ENCODE results near the gene ATP2A1.

Gene ATP2A1

DNA sequence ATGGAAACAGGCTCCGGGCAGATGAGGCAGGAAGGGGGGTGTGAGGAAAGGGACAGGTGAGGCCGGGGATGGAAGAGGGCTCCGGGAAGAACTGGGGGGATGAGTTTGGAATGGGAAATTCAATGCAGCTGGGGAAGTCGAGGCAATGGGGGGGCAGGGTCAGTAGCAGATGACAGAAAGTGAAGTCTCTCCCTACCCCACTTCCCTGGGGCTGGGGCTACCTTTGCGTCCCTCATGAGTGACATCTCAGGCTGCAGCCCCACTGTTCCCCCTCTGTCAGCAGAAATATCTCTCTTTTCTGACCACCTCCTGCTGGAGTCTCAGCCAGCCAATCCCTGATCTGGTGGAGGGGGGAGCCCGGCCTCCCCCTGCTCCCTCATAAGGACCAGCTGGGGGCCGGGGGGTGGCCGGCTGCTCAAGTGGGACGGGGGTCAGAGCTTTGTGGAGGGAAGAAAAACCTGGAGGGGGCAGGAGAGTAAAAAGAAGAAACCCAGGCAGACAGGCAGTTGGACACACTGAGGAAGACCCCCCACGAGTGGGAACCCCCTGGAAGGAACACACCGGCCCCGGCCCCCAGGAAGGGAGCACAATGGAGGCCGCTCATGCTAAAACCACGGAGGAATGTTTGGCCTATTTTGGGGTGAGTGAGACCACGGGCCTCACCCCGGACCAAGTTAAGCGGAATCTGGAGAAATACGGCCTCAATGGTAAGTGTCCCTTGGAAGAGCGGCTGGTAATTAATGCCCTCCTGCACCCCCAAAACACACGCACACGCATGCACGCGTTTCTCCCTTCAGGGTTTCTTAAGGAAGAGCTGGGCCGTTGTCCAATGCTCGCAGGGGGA, at the start of gene ATP2A1:
Gene ATP2A1 (plus strand): TSS at position 406 of the 844 bp plus-strand sequence. CDS start 184 bp downstream, at position 590.
- Histone ChIP-seq H3K4me1 (peaks cover 73% of the 10 kb centered on the region), H3K9me3 (no peaks in the 10 kb centered on the region), H3K36me3 (peaks cover 22% of the 10 kb centered on the region), H3K9ac (peak within 1 kb of the TSS; percentile 80), H3K27me3 (no peaks in the 10 kb centered on the region), H3K27ac (peak within 1 kb of the TSS; percentile 73), H4K20me1 (peaks cover 18% of the 10 kb centered on the region), H3K4me2 (peak within 1 kb of the TSS; percentile 99), H3K4me3 (peak within 1 kb of the TSS; percentile 78)
- no peak for TF ChIP-seq Cebpa-rat (IDR thresholded peaks at IDR 0.05)

DNA sequence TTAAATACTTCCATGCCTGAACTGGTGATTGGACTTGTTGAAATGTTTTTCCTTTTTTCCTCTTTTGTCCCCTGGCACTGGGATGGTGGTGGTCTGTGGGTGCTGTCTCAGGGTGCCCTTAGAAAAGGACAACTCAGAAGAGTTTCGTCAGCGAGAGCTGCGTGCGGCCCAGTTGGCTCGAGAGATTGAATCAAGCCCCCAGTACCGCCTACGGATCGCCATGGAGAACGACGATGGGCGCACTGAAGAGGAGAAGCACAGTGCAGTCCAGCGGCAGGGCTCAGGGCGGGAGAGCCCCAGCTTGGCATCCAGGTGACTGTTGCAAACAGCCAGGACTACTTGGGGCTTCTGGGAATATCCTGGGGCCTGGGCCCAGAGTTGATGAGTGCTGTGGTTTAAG, 48.5 kb upstream of the ATP2A1 start:
- H3K27ac ChIP-seq: no peak overlapping the region
- H3K4me3 ChIP-seq: no peak overlapping the region
- H3K4me2 ChIP-seq: no peak overlapping the region
- no peaks in the 10 kb centered on the region for H3K9me3 ChIP-seq
- no peak for TF ChIP-seq Cebpa-rat (IDR thresholded peaks at IDR 0.05)
- no peaks in the 10 kb centered on the region for H3K27me3 ChIP-seq
- peaks cover 16% of the 10 kb centered on the region for H3K4me1 ChIP-seq
- H3K9ac ChIP-seq: 0 out of 2 replicates have a peak overlapping the region, but pooled peaks have one; percentile 15
- H3K36me3 ChIP-seq: peaks cover 100% of the 10 kb centered on the region
- peaks cover 100% of the 10 kb centered on the region for H4K20me1 ChIP-seq

DNA sequence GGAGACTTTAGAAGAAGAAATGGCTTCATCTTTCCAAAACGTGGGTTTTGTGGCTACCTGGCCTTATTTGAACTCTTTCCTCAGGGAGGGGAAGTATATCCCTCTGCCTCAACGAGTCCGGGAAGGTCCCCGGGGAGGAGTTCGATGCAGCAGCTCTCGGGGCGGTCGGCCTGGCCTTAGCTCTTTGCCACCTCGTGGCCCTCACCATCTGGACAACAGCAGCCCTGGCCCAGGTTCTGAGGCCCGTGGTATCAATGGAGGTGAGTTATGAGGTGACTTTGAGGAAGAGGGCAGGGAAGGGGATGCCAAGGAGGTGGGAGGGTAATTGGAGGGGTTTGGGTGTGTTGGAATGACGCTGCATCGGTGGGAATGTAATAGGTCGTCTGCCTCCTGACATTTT, 47.8 kb upstream of the ATP2A1 start:
- no peak overlapping the region for H3K9ac ChIP-seq
- H4K20me1 ChIP-seq: peaks cover 100% of the 10 kb centered on the region

DNA sequence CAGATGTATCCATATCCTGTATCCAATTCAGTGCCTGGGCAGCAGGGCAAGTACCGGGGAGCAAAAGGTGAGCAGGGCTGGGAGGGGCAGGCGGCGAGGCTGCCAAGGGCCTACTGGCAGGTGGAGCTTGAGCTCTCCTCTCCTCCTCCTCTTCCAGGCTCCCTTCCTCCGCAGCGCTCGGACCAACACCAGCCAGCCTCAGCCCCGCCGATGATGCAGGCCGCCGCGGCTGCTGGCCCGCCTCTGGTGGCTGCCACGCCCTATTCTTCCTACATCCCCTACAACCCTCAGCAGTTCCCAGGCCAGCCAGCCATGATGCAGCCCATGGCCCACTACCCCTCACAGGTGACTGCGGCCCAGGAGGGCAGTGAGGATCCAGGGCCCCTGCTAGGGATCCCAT, 43.9 kb upstream of the ATP2A1 start:
- Histone ChIP-seq H3K27ac (no peak overlapping the region), H3K27me3 (no peaks in the 10 kb centered on the region), H3K9me3 (no peaks in the 10 kb centered on the region), H3K9ac (no peak overlapping the region), H4K20me1 (peaks cover 89% of the 10 kb centered on the region), H3K4me1 (no peaks in the 10 kb centered on the region), H3K36me3 (peaks cover 100% of the 10 kb centered on the region), H3K4me2 (no peak overlapping the region), H3K4me3 (no peak overlapping the region)
- TF ChIP-seq Cebpa-rat (IDR thresholded peaks at IDR 0.05): no peak

More for the DNA sequence above, 47.8 kb upstream of the ATP2A1 start:
- no peak overlapping the region for H3K4me2 ChIP-seq
- H3K4me1 ChIP-seq: peaks cover 8% of the 10 kb centered on the region
- no peak for TF ChIP-seq Cebpa-rat (IDR thresholded peaks at IDR 0.05)
- no peaks in the 10 kb centered on the region for H3K9me3 ChIP-seq
- no peak overlapping the region for H3K27ac ChIP-seq
- H3K36me3 ChIP-seq: peaks cover 100% of the 10 kb centered on the region
- no peak overlapping the region for H3K4me3 ChIP-seq
- no peaks in the 10 kb centered on the region for H3K27me3 ChIP-seq

DNA sequence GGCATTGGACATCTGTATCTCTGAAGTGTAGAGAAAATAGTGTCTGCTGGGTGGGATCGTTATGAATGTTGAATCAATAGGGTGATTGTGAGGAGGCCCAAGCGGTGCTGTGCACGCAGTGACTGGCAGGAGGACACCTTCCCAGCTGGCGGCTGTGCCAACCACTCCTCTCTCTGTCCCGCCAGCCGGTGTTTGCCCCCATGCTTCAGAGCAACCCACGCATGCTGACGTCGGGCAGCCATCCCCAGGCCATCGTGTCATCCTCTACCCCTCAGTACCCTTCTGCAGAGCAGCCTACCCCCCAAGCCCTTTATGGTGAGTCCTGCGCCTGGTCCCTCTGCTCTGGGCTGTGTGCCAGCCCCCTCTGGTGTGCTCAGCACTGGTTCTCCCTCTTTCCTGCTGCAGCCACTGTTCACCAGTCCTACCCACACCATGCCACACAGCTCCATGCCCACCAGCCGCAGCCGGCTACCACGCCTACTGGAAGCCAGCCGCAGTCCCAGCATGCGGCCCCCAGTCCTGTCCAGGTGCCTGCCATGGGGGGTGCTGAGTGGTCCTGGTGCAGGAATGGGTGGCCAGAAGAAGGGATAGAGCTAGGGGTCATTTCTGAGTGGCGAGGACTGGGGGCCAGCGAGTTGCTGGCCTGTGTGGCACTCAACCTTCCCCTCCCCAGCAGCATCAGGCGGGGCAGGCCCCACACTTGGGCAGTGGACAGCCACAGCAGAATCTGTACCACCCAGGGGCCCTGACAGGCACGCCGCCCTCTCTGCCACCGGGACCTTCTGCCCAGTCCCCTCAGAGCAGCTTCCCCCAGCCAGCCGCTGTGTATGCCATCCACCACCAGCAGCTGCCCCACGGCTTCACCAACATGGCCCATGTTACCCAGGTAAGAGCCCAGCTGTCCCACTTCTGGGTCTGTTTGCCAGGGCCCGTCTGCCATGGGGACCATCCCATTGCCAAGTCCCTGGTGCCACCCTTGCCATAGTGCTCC, 43.1 kb upstream of the ATP2A1 start:
- TF ChIP-seq Cebpa-rat (IDR thresholded peaks at IDR 0.05): no peak
- H3K4me2 ChIP-seq: no peak overlapping the region
- no peak overlapping the region for H3K4me3 ChIP-seq
- H3K36me3 ChIP-seq: peaks cover 98% of the 10 kb centered on the region
- H3K9ac ChIP-seq: no peak overlapping the region
- H3K27me3 ChIP-seq: no peaks in the 10 kb centered on the region
- no peak overlapping the region for H3K27ac ChIP-seq
- H4K20me1 ChIP-seq: peaks cover 87% of the 10 kb centered on the region
- no peaks in the 10 kb centered on the region for H3K4me1 ChIP-seq
- no peaks in the 10 kb centered on the region for H3K9me3 ChIP-seq

DNA sequence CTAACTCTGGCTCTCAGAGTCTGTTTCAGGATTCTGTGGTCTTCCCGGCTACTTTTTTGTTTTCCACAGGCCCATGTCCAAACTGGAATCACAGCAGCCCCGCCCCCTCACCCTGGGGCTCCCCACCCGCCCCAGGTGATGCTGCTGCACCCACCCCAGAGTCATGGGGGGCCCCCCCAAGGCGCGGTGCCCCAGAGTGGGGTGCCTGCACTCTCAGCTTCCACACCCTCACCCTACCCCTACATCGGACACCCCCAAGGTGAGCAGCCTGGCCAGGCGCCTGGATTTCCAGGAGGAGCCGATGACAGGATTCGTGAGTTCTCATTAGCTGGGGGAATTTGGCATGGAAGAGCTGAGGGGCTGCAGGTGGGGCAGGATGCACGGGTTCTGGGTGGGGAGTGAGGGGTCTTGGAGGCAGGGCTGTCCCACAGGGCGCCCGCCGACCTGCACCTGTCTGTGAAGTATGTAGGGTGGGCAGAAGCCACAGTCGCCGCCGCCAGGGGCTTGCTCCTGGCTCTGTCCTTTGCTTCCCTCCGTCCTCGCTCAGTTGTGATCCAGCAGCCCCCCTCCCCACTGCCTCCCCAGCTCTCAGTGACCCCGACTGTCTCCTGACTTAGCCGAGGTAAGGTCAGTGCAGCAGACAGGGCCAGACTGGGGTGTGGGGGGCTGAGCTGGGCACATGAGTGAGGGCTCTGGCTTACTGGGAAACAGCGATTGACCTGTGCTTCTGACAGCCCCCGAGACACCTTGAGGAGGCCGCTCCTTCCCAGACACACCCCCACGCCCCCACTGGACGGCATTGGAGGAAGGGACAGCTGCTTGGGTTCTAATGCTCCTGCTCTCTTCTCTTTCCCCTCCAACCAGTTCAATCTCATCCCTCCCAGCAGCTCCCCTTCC, 42.2 kb upstream of the ATP2A1 start:
- Histone ChIP-seq H3K9ac (no peak overlapping the region), H3K4me1 (no peaks in the 10 kb centered on the region), H3K36me3 (peaks cover 96% of the 10 kb centered on the region), H3K27me3 (no peaks in the 10 kb centered on the region), H4K20me1 (peaks cover 84% of the 10 kb centered on the region), H3K4me2 (no peak overlapping the region), H3K9me3 (no peaks in the 10 kb centered on the region), H3K27ac (no peak overlapping the region), H3K4me3 (no peak overlapping the region)
- TF ChIP-seq Cebpa-rat (IDR thresholded peaks at IDR 0.05): no peak

DNA sequence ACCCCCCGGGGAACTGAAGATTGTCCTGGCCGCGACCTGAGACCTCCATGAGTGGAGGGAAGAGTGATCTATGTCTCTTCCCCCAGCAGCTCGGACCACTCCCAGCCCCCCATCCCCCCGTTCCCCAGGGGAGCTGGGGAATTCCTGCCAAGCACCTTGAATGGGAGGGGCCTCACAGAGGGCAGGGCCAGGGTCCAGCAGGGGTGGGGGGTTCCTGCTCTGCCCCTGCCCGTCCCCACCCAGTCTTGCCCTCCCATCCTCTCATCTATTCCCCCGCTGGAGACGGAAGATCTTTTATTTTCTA, 41.6 kb upstream of the ATP2A1 start:
- Histone ChIP-seq H3K9me3 (no peaks in the 10 kb centered on the region), H3K4me3 (no peak overlapping the region), H3K4me1 (no peaks in the 10 kb centered on the region), H3K27me3 (no peaks in the 10 kb centered on the region), H3K36me3 (peaks cover 96% of the 10 kb centered on the region), H3K27ac (no peak overlapping the region), H3K4me2 (no peak overlapping the region), H3K9ac (no peak overlapping the region), H4K20me1 (peaks cover 78% of the 10 kb centered on the region)
- no peak for TF ChIP-seq Cebpa-rat (IDR thresholded peaks at IDR 0.05)

DNA sequence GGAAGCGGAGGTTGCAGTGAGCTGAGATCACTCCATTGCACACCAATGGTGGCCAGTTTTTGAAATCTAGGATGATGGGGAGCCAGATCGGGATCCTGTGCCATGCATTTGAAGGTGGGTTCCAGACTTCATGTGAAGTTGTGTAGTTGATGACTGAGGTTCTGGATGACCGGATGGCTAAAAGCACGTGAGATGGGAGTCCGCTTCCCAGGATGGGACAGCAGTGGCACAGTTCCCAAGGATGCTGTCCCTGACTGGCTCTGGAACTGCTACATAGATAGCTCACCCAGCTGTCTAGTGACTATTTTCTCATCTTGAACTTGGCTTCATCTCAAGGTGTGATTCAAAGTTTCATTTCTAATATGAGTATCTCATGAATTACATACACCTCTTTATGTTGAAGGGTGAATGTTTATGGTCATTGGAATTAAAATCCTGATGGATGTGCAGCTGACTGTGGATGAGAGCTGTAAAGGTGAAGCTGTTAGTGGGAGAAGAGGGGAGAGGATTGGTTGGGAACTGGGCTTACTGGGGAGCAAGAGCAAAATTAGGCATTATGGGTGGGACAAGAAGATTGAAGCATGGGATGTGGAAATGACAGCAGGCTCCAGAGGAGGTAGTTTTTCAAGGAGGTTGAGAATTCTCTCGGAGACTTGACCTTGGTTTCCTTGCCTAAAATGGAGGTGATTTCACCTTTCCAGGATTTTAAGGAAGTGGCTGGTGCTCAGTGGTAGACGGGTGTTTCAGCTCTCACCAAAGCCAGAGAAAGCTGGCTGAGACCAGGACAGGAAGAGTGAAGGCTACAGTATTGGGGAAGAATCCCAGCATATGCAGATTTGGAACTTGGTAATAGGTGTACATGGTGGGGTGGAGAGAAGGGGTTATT, 40.4 kb upstream of the ATP2A1 start:
- Histone ChIP-seq H3K4me2 (no peak overlapping the region), H3K36me3 (peaks cover 96% of the 10 kb centered on the region)

More for the DNA sequence above, 40.4 kb upstream of the ATP2A1 start:
- no peak for TF ChIP-seq Cebpa-rat (IDR thresholded peaks at IDR 0.05)
- H3K4me1 ChIP-seq: no peaks in the 10 kb centered on the region
- H3K9me3 ChIP-seq: no peaks in the 10 kb centered on the region
- no peaks in the 10 kb centered on the region for H3K27me3 ChIP-seq
- H4K20me1 ChIP-seq: peaks cover 76% of the 10 kb centered on the region
- H3K9ac ChIP-seq: no peak overlapping the region
- H3K4me3 ChIP-seq: no peak overlapping the region
- no peak overlapping the region for H3K27ac ChIP-seq
